Measurements from ENCODE around the gene MAP7D1.
"Not testable (repeated sequence)": the region's sequence is repeated elsewhere in the genome, so short reads cannot be mapped to it uniquely, and the experiment has no call there.

Gene MAP7D1

GRCh38 chr1:36177589-36178431 is 21.9 kb downstream of the MAP7D1 start:
- H3K4me3 ChIP-seq (ENCODE audit: low read depth, low read length), result no peak overlapping the region
- TF ChIP-seq CTCF (IDR thresholded peaks at IDR 0.05; ENCODE audit: low read depth, low read length), result no peak
- in situ Hi-C loops (cut with HindIII; ENCODE audit: low sequenced_read_pairs), result no loop called here
- DNase-seq (ENCODE audit: low read depth, low spot score), result no peak

- TF ChIP-seq CTCF (IDR thresholded peaks at IDR 0.05; ENCODE audit: low read depth, low read length), result no peak
- no peak overlapping the region for H3K4me3 ChIP-seq (ENCODE audit: low read depth, low read length)
- in situ Hi-C loops (cut with HindIII; ENCODE audit: low sequenced_read_pairs), result no loop called here
- no peak for DNase-seq (ENCODE audit: low read depth, low spot score)
These were observed 22.7 kb downstream of the MAP7D1 start for GRCh38 chr1:36178471-36179219.

GRCh38 chr1:36179220-36179600 is 23.2 kb downstream of the MAP7D1 start:
- no peak for DNase-seq (ENCODE audit: low read depth, low spot score)
- TF ChIP-seq CTCF (IDR thresholded peaks at IDR 0.05; ENCODE audit: low read depth, low read length), result no peak
- no peak overlapping the region for H3K4me3 ChIP-seq (ENCODE audit: low read depth, low read length)
- in situ Hi-C loops (cut with HindIII; ENCODE audit: low sequenced_read_pairs), result no loop called here

GRCh38 chr1:36182734-36183133 is 26.8 kb downstream of the MAP7D1 start:
- no peak overlapping the region for H3K4me3 ChIP-seq (ENCODE audit: low read depth, low read length)
- in situ Hi-C loops (cut with HindIII; ENCODE audit: low sequenced_read_pairs), result no loop called here
- TF ChIP-seq CTCF (IDR thresholded peaks at IDR 0.05; ENCODE audit: low read depth, low read length), result no peak
- DNase-seq (ENCODE audit: low read depth, low spot score), result no peak

GRCh38 chr1:36183309-36183856 is 27.4 kb downstream of the MAP7D1 start:
- in situ Hi-C loops (cut with HindIII; ENCODE audit: low sequenced_read_pairs), result no loop called here
- TF ChIP-seq CTCF (IDR thresholded peaks at IDR 0.05; ENCODE audit: low read depth, low read length), result no peak
- DNase-seq (ENCODE audit: low read depth, low spot score), result no peak
- H3K4me3 ChIP-seq (ENCODE audit: low read depth, low read length), result no peak overlapping the region

- in situ Hi-C loops (cut with HindIII; ENCODE audit: low sequenced_read_pairs), result no loop called here
- peak; percentile 89 for DNase-seq (ENCODE audit: low read depth, low spot score)
- peak; percentile 89 for TF ChIP-seq CTCF (IDR thresholded peaks at IDR 0.05; ENCODE audit: low read depth, low read length)
- no peak overlapping the region for H3K4me3 ChIP-seq (ENCODE audit: low read depth, low read length)
These were observed 32.0 kb downstream of the MAP7D1 start for GRCh38 chr1:36187800-36188593.

- in situ Hi-C loops (cut with HindIII; ENCODE audit: low sequenced_read_pairs); DNase-seq (ENCODE audit: low read depth, low spot score); H3K4me3 ChIP-seq (ENCODE audit: low read depth, low read length): not testable (repeated sequence)
These were observed 40.8 kb downstream of the MAP7D1 start for GRCh38 chr1:36196805-36197204.
